ENCODE data around the gene NEGR1. TPM values are rescaled to one million over a fixed set of nuclear protein-coding genes. Genes with fewer than 3 reads are reported as not detected.

NEGR1 gene
- total RNA-seq, 1 donor from 2014 or later = 0.16 TPM

- no peak for ATAC-seq
Measured at GRCh38 chr1:72230746-72231145, 51.6 kb downstream of the NEGR1 start.

- ATAC-seq = no peak
Measured at GRCh38 chr1:72229893-72230292, 52.4 kb downstream of the NEGR1 start.

- ATAC-seq = no peak
Measured at GRCh38 chr1:72227667-72228066, 54.7 kb downstream of the NEGR1 start.

GRCh38 chr1:72224506-72224905 is 57.8 kb downstream of the NEGR1 start:
- ATAC-seq = no peak

DNA sequence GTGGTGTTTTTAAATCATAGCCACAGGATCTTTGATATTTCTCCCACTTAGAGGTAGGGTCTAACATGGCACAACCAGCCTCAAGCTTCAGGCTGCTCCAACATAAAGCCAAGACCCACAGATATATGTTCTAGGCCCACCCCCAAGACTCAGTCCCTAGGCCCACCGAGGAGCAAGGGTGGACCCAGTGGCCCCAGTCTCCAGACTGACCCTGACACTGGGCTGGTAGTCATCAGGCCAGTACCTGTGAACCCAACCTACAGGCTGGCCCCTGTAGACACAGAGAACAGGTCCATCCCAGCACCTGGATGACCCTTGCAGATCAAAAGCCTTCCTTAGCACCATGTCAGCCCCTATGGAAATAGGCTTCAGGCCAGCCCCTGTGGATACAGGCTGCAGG is 60.5 kb downstream of the NEGR1 start:
- ATAC-seq = no peak

GRCh38 chr1:72218141-72218739 is 64.1 kb downstream of the NEGR1 start:
- no peak for ATAC-seq

GRCh38 chr1:72207059-72207458 is 75.3 kb downstream of the NEGR1 start:
- no peak for ATAC-seq

DNA sequence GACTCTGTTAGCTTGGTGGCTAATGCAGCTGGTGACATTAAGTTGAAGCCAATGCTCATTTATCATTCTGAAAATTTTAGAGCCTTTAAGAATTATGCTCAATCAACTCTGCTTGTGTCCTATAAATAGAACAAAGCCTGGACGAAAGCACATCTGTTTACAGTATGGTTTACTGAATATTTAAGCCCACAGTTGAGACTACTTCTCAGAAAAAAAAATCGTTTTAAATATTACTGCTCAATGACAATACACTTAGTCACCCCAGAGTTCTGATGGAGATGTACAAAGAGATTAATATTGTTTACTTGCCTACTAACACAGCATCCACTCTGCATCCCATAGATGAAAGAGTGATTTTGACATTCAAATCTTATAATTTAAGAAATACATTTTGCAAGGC is 79.6 kb downstream of the NEGR1 start:
- ATAC-seq = no peak

DNA sequence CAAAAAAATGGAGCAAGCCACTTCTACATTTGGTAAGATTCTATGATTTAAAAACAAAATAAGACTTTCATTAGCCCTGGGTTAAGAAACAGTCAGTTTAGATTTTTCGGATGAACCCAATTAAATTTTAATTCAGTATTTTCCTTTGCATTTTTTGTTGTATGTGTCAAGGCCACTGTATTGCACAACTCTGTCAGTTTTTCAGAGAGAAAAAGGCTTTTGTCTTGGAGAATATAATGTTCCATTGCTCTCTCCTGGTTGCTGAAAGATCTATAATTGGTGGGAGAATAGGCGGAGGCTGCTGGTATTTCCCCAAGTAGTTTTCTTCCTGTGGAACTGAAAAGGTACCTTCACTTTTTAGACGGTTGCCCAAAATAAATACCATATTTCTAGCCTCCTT is 84.6 kb downstream of the NEGR1 start:
- no peak for ATAC-seq

DNA sequence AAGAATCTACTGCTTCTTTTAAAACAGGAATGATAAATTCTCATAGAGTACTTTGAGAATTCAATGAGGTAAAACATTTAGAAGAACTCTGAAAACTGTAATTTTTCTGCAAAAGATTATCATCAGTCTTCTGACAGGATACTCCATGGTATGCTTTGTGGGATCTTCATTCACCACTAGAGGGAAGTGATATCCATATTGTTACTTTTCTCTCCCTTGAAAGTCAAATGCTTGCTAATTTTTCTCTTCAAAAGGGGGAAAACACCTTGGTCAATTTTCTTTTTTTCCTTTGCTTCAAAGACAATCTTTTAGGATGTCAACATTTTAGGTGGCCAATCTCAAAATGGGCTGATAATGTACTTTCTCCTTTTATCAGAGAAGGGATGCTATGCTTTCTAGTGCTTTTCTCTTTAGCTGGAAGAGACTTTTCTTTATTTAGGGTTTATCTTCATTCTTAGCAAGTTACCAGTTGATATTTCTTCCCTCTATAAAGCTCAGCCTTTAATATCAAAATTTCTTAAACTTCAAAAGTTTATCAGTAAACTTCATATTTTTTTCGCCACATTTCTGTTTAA is 95.5 kb downstream of the NEGR1 start:
- no peak for ATAC-seq

GRCh38 chr1:72184099-72184701 is 98.1 kb downstream of the NEGR1 start:
- ATAC-seq = no peak

DNA sequence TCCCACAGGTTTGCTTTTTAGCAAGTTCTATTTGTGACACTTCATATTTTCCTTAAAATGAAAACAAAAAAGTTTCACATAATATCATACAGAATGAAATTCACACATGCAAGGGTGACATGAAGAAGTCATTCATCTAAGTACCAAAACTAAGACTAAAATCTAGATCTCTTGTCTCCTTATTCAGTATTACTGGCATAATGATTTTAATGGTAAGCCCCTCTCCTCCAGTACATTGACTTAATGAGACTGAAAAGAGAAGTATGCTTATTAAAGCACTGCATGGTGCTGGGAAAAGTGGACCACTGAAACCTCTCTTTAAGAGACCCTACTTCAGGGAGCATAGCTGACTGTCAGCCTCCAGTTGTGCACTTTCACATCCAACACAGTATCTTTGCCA is 99.5 kb downstream of the NEGR1 start:
- no peak for ATAC-seq

DNA sequence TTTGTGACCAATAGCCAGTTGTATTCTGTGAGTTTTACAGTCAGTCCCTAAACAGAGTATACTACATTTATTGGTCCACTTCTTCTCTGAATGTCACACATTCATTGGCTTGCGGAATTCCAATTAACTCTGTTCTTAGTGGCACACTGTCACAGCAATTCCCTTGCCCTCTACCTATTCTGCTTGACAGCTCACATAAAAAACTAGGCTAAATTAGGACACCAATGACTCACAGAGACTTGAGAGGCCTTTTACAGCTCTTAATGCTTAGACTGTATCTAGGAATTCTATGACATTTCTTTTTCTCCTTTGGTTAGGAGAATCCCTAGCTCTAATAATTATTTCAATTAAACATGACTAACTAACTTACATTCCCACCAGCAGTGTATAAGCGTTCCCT is 104.1 kb downstream of the NEGR1 start:
- ATAC-seq = no peak

- no peak for ATAC-seq
Measured at GRCh38 chr1:72177711-72178110, 104.6 kb downstream of the NEGR1 start.

DNA sequence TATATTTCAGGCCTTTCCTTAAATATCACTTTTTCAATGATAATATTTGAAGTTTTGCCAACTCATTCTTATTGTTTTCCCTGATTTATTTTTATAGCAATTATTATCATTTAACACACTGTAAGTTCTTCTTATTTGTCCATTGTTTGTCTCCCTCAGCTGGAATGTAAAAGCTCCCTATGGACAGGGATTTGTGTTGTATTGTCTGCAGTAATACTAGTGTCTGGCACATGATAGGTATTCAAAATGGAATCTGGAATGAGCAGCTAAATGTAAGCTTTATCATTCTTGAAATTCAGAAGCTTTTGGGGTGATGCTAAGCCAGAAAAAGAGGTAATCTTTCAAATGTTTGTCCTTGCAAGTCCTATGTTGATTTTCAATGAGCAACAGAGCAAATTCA is 112.1 kb downstream of the NEGR1 start:
- ATAC-seq = no peak

DNA sequence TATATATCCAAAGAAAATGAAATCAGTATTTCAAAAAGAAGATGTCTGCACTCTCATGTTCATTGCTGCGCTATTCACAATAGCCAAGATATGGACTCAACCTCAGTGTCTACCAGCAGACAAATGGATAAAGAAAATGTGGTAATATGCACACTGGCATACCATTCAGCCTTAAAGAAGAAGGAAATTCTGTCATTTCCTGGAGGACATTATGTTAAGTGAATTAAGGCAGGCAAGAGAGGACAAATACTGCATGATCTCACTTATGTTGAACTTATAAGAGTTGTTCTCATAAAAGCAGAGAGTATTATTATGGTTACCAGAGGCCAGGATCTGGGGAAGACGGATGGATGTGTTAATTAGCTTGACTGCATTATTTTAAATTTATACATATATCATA is 115.9 kb downstream of the NEGR1 start:
- no peak for ATAC-seq

DNA sequence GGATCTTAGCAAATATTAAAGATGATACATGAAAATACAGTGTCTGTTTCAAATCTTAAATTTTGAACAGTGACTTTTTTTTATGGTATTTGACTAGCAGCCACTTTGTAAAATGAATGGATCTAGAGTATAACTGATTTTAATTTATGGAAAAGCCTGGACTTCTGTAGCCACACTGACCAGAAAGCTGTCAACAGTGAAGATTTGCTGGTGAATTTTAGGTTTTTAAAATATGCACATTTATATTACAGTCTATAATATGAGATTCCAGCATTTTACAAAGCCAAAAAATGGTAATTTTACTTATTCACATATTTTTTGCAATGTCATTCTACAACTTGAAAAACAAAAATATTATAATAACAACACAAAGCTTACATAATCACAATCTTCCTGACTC is 131.8 kb downstream of the NEGR1 start:
- no peak for ATAC-seq

- no peak for ATAC-seq
Measured at GRCh38 chr1:72141875-72142274, 140.5 kb downstream of the NEGR1 start.

- no peak for ATAC-seq
Measured at GRCh38 chr1:72140222-72140621, 142.1 kb downstream of the NEGR1 start.

GRCh38 chr1:72137656-72138055 is 144.7 kb downstream of the NEGR1 start:
- ATAC-seq = no peak

GRCh38 chr1:72129869-72130268 is 152.5 kb downstream of the NEGR1 start:
- no peak for ATAC-seq

- no peak for ATAC-seq
Measured at GRCh38 chr1:72122099-72122880, 160.0 kb downstream of the NEGR1 start.

GRCh38 chr1:72119491-72119890 is 162.8 kb downstream of the NEGR1 start:
- no peak for ATAC-seq

DNA sequence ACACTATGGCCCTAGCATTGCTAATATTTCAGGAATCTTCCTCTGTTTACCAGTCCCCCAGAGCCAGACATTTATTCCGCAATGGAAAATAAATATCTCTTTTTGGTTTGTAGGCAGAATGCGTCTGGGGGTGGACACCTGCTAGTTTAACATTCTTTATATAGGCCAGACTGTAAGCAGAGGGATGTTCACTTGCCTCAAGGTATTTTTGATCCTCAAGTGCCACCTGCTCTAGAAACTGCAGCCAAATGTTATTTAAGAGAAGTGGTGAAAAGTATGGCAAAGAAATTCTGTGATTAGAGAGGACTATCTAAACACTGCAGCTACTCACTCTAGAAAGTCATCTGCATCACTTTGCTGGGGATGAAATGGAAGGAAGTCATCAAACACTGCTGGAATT is 164.7 kb downstream of the NEGR1 start:
- no peak for ATAC-seq
